Activated naive CD4-positive, alpha-beta T cell treated with anti-CD3 and anti-CD28 coated beads, Interleukin-2, amount 50 U/mL, for 72 hours (primary cell): ENCODE measurements around the gene ZNF319. TPM values are rescaled to one million over a fixed set of nuclear protein-coding genes. Genes with fewer than 3 reads are reported as not detected.
A peak's percentile ranks its signal among the peaks of the same experiment; 100 is the strongest.

Source experiments
- ATAC-seq, 2 donors: fragments of 150-1000 bp; cut with Tn5 transposase; 2 replicates each; pipeline ENCODE4 v1.10.0; 2021; ENCODE audit warnings: mild to moderate bottlenecking in 2 of 2, moderate library complexity in 2 of 2
- DNase-seq, 2 donors: peaks; one replicate each; pipeline ENCODE4 v3.0.0; 2021 to 2022; ENCODE audit warnings: low spot score in 2 of 2
- H3K27ac Mint-ChIP-seq, 2 donors: one replicate each; pipeline ENCODE4 v1.8.0; 2022; ENCODE audit warnings: mild to moderate bottlenecking in 2 of 2, mixed read lengths in 2 of 2
- H3K36me3 Mint-ChIP-seq, 2 donors: one replicate each; pipeline ENCODE4 v1.8.0; 2022; ENCODE audit warnings: mixed read lengths in 2 of 2
- H3K9me3 Mint-ChIP-seq, 2 donors: one replicate each; pipeline ENCODE4 v1.8.0; 2022; ENCODE audit warnings: mixed read lengths in 2 of 2
- total RNA-seq, 2 donors: library from RNA; stranded (reverse); gene quantifications; one replicate each; pipeline ENCODE4 v1.2.3, GENCODE V29; 2022

Gene ZNF319
- total RNA-seq, 2 donors from 2014 or later, result 3.1 to 5.6 TPM

GRCh38 chr16:58040496-58040846 lies 40.0 kb upstream of the ZNF319 start:
- no peaks in the 10 kb centered on the region for H3K9me3 Mint-ChIP-seq
- ATAC-seq (no peak), DNase-seq (no peak)
- no peak overlapping the region for H3K27ac Mint-ChIP-seq
- H3K36me3 Mint-ChIP-seq, result no peaks in the 10 kb centered on the region

DNA sequence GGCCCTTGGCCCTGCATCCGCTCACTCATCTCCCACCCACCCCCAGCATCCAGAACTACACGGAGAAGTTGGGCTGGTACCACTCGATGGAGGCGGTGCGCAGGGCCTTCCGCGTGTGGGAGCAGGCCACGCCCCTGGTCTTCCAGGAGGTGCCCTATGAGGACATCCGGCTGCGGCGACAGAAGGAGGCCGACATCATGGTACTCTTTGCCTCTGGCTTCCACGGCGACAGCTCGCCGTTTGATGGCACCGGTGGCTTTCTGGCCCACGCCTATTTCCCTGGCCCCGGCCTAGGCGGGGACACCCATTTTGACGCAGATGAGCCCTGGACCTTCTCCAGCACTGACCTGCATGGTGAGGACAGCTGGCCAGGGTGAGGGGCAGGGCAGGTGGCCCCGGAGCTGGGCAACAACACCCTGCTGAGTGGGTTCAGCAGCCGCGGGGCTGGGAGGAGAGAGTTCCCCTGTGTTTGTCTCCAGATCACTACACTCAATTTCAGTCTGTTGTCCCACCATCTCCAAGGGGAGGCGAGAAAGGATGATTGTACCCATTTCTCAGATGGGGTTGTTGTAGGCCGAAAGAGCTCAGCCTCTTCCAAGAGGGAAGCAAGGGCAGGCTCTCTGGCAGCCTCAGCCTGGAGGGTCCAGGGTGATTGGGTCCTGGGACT lies 39.5 kb upstream of the ZNF319 start:
- no peaks in the 10 kb centered on the region for H3K9me3 Mint-ChIP-seq
- H3K36me3 Mint-ChIP-seq, result no peaks in the 10 kb centered on the region
- no peak overlapping the region for H3K27ac Mint-ChIP-seq
- ATAC-seq (no peak), DNase-seq (no peak)

DNA sequence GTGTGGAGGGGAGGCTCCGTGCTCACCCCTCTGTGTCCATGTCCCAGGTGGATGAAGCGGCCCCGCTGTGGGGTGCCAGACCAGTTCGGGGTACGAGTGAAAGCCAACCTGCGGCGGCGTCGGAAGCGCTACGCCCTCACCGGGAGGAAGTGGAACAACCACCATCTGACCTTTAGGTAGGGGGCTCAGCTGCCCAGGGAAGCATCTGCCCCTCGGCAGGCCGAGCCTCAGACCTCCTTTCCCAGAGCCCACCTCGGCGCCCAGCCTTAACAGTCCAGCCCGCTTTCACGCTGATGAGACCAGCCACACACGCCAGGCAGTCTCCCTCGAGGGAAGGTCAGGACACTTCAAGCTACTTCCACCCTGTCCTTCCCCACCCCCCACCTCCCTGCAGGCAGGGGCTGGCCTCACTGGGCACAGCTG lies 37.8 kb upstream of the ZNF319 start:
- H3K27ac Mint-ChIP-seq, result no peak overlapping the region
- DNase-seq, result no peak
- H3K9me3 Mint-ChIP-seq, result no peaks in the 10 kb centered on the region
- no peaks in the 10 kb centered on the region for H3K36me3 Mint-ChIP-seq
- ATAC-seq, result no peak

- DNase-seq (no peak), ATAC-seq (no peak)
- Mint-ChIP-seq H3K27ac (no peak overlapping the region), H3K9me3 (no peaks in the 10 kb centered on the region), H3K36me3 (no peaks in the 10 kb centered on the region)
These were observed 37.0 kb upstream of the ZNF319 start for GRCh38 chr16:58037365-58038057.

DNA sequence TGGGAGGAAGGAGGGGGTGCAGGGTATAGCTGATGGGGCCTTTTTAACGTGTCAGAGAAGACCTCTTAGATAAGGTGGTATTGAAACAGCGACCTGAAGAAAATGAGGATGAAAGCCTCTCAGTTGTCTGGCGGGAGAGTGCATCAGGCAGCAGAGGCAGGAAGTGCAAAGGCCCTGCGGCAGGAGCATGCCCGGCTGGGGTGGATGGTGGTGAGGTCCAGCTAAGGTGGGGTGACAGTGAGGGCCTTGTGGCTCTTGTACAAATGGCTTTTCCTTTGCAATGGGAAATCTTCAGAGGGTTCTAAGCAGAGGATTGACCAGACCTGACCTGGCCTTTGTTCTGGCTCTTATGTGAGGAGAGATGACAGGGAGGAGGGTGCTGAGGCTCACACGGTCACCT lies 36.5 kb upstream of the ZNF319 start:
- H3K36me3 Mint-ChIP-seq, result no peaks in the 10 kb centered on the region
- DNase-seq, result no peak
- ATAC-seq, result no peak
- peak overlapping the region in 1 of 2 donors; percentile 59 for H3K27ac Mint-ChIP-seq
- H3K9me3 Mint-ChIP-seq, result no peaks in the 10 kb centered on the region

GRCh38 chr16:58035356-58036170 lies 35.1 kb upstream of the ZNF319 start:
- Mint-ChIP-seq H3K27ac (no peak overlapping the region), H3K9me3 (no peaks in the 10 kb centered on the region), H3K36me3 (no peaks in the 10 kb centered on the region)
- ATAC-seq (no peak), DNase-seq (no peak)

- DNase-seq, result no peak
- no peak for ATAC-seq
- no peaks in the 10 kb centered on the region for H3K9me3 Mint-ChIP-seq
- no peaks in the 10 kb centered on the region for H3K36me3 Mint-ChIP-seq
- no peak overlapping the region for H3K27ac Mint-ChIP-seq
These were observed 34.3 kb upstream of the ZNF319 start for GRCh38 chr16:58034774-58035173.

GRCh38 chr16:58034128-58034685 lies 33.7 kb upstream of the ZNF319 start:
- no peak for DNase-seq
- H3K27ac Mint-ChIP-seq, result no peak overlapping the region

DNA sequence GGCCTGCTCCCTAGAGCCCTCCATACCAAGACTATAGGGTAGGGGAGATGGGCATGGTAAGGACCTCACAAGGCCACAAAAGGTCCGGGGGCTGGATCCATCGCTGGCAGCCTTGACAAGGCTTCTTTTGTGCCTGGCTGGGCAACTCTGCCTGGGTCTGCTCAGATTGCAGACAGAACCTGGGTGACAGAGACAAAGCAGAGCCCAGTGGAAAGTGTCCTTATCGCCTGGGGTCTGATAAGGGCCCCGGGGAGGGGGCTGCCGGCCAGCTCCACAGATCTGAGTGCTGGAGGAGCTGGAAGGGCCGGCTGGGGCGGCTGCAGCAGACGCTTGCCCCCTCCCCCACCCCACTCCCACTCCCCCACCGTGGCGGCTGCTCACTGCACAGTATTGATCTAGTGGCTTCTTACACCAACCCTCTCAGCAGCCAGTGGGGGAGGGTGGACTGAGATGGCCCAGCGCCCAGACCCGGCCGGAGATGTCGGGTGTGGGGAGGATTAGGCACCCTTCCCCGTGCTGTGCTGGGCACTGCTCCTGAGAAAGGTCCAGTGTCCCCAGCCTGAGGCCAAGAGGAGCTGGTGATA lies 32.3 kb upstream of the ZNF319 start:
- Mint-ChIP-seq H3K36me3 (no peaks in the 10 kb centered on the region), H3K27ac (no peak overlapping the region), H3K9me3 (no peaks in the 10 kb centered on the region)
- DNase-seq (no peak), ATAC-seq (no peak)

More at GRCh38 chr16:58034128-58034685, 33.7 kb upstream of the ZNF319 start:
- H3K36me3 Mint-ChIP-seq, result no peaks in the 10 kb centered on the region
- no peaks in the 10 kb centered on the region for H3K9me3 Mint-ChIP-seq
- ATAC-seq, result no peak

DNA sequence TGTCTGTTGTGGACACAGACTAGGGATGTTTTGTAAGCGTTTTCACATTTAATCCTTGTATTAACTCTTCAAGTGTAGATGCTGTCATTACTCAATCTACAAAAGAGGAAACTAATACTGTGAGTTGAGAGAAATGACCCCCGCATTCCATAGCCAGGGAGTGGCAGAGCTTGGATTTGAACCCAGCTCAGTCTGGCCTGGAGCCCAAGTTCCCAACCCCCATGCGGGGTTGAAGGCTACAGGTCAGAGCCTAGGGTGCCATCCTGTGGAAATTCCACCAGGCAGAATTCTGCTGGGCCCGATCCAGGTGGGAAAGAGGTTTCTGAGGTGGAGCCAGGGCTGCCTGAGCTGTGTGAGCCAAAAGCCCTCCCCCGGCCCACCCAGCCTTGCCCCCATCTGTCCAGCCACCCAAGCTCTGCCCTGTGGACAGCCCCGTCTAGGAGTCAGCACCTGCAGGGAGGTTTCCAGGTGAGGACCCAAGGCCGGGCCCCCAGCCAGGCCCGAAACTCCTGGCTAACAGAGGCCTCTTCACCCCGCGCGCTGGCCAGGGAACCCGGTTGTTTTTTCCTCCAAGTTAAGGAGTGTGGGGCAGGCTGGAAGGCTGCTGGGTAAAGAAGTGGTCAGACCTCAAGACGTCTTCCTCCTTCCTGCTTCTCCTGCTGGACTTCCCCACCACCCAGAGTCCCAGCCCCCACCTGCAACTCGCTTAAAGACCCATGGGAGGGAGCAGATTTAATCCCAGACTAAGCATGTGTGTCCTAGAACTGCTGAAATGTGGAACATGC lies 30.7 kb upstream of the ZNF319 start:
- ATAC-seq, result no peak
- no peaks in the 10 kb centered on the region for H3K36me3 Mint-ChIP-seq
- DNase-seq, result no peak
- H3K9me3 Mint-ChIP-seq, result no peaks in the 10 kb centered on the region
- peak overlapping the region in 1 of 2 donors; percentile 20 for H3K27ac Mint-ChIP-seq

DNA sequence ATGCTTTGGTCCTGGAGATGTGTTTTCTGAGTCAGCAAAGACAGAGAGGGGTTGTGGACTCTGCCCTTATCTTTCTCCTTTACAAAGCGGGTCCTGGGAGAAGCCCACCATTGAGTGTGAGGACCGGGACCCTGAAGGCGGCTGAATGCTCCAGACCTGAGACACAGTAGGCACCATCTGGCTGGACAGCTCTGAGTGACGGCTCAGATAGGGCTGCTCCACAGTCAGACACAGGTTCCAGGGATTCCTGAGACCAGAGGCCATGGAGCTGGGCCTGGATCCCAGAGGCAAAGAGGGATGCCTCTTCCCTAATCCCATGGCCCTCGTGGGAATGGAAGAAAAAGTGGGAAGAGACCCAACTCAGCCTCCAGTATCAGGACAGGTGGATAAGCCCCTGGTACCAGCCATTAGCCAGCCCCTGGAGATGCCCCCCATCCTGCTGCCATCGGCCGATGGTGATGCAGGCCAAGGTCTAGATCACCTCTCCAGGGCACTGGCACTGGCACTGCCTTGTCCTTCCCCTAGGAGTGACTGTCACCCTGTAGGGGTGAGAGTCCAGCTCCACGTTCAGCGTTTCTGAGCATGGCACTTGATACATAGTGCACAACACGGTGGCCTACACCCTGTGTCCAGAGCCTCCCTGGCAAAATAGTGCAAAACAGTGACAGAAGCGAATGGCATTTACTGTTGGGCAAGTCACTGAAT lies 29.8 kb upstream of the ZNF319 start:
- Mint-ChIP-seq H3K9me3 (no peaks in the 10 kb centered on the region), H3K27ac (no peak overlapping the region), H3K36me3 (no peaks in the 10 kb centered on the region)
- ATAC-seq, result no peak
- DNase-seq, result no peak

GRCh38 chr16:58029410-58029809 lies 28.9 kb upstream of the ZNF319 start:
- H3K36me3 Mint-ChIP-seq, result no peaks in the 10 kb centered on the region

DNA sequence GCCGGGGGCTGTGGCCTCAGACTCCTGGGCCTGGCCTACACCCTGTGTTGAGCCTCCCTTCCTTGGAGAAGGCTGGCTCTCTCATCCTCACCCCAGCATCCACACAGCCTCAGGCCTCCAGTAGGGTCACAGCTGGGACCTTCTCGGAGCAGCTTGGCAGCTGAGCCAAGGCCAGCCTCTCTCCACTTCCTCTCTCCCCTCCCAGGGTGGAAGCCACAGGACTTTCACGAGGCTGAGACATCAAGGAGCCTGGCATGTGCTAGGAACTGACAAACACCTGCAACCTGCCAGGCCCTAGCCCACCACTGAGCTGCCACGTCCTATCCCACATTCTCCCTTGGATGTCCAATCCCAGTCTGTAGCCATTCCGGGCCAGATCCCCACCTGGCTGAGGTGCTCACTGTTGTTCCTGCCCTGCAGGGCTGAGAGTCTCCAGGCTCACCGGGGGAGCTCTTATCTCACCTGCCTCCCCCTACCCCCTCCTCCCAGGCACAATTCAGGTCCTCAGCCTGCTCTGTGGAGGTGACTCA lies 28.1 kb upstream of the ZNF319 start:
- Mint-ChIP-seq H3K27ac (no peak overlapping the region), H3K9me3 (no peaks in the 10 kb centered on the region), H3K36me3 (no peaks in the 10 kb centered on the region)
- no peak for ATAC-seq
- no peak for DNase-seq

More at GRCh38 chr16:58029410-58029809, 28.9 kb upstream of the ZNF319 start:
- H3K9me3 Mint-ChIP-seq, result no peaks in the 10 kb centered on the region
- DNase-seq, result no peak
- H3K27ac Mint-ChIP-seq, result no peak overlapping the region
- no peak for ATAC-seq

DNA sequence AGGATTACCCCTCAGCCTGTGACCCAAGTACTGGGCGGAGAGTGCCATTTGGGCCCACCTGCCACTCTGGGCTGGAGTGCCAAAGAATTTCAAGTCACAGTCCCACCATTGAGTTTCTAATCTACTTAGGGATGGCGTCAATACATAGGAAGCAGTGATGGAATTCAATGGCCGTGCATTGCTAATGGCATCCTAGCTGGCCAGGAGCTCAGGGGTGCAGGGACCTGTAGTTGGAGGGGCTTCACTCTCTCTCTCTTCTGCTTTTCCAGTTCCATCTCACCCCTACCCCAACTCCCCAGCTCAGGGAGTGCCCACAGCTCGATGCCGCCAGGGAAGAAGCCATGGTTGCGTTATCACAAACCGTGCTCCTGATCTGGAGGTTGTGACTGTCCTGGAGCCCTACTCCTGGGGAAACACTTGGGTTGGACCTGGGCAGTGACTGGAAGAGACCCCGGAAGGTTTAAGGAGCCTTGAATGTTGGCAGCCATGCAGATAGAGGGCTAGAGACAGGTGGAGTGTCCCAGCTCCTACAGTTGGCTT lies 27.5 kb upstream of the ZNF319 start:
- Mint-ChIP-seq H3K9me3 (no peaks in the 10 kb centered on the region), H3K27ac (no peak overlapping the region), H3K36me3 (no peaks in the 10 kb centered on the region)
- DNase-seq, result no peak
- no peak for ATAC-seq

DNA sequence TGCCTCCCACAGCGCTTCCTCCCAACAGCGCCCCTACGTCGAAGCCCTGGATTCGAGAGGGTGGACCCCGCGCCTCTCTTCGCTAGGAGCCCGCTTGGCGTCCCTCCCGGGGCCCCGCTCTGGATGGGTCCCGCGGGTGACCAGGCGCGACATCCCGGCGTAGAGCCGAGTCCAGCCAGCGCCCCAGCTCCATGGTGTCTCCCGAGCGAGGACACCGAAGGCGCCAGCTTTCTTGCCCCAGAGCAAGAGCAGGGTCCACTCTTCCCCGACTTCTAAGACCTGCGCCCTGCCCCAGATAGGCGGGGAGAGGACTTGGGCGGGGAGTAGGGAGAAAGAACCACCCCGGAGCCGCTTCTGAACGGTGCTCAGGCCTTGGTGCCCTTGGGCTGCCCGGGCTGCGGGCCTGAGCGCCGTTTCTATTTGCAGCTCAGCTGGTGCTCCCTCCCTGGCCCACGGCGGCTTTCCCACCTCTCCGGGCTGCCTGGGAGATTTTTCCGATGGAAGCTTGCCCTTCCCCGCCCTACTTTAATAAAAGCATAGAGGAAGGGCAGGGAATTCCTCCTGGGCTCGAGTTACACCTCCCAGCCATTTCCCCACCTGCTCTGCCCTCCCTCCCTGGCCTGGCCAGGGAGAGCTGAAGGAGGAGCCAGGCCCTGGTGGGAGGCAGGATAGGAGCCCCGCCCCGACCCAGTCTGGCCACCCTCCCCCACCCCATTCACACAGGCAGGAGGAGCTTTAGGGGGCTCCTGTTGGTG lies 26.9 kb upstream of the ZNF319 start:
- no peak for DNase-seq

More for the DNA sequence above, 26.9 kb upstream of the ZNF319 start:
- H3K36me3 Mint-ChIP-seq, result no peaks in the 10 kb centered on the region
- H3K27ac Mint-ChIP-seq, result no peak overlapping the region
- ATAC-seq, result no peak
- no peaks in the 10 kb centered on the region for H3K9me3 Mint-ChIP-seq
